Superior temporal gyrus (tissue), 1 donor: Measurements from ENCODE around the gene PFDN1.

Experiments used
- DNase-seq: peaks from one replicate; pipeline ENCODE4 v3.0.0-alpha.2; 2016; ENCODE audit errors: extremely low spot score

The PFDN1 gene

GRCh38 chr5:140296289-140296688 is 6.6 kb downstream of the PFDN1 start:
- no peak for DNase-seq

- DNase-seq: peak; percentile 66
Measured at GRCh38 chr5:140295414-140295813, 7.5 kb downstream of the PFDN1 start.

- no peak for DNase-seq
Measured at GRCh38 chr5:140294753-140295152, 8.1 kb downstream of the PFDN1 start.

GRCh38 chr5:140293849-140294100 is 9.1 kb downstream of the PFDN1 start:
- DNase-seq: no peak

- peak; percentile 49 for DNase-seq
Measured at GRCh38 chr5:140293091-140293848, 9.6 kb downstream of the PFDN1 start.

- no peak for DNase-seq
Measured at GRCh38 chr5:140292212-140293036, 10.5 kb downstream of the PFDN1 start.

- DNase-seq: no peak
Measured at GRCh38 chr5:140287801-140288521, 14.9 kb downstream of the PFDN1 start.

GRCh38 chr5:140286424-140286823 is 16.5 kb downstream of the PFDN1 start:
- DNase-seq: no peak

- no peak for DNase-seq
Measured at GRCh38 chr5:140284013-140284412, 18.9 kb downstream of the PFDN1 start.

GRCh38 chr5:140282266-140282665 is 20.6 kb downstream of the PFDN1 start:
- no peak for DNase-seq

- no peak for DNase-seq
Measured at GRCh38 chr5:140275837-140276236, 27.1 kb downstream of the PFDN1 start.

- DNase-seq: no peak
Measured at GRCh38 chr5:140273401-140273877, 29.5 kb downstream of the PFDN1 start.

GRCh38 chr5:140270008-140270407 is 32.9 kb downstream of the PFDN1 start:
- DNase-seq: no peak

- DNase-seq: no peak
Measured at GRCh38 chr5:140267559-140268018, 35.3 kb downstream of the PFDN1 start.

- DNase-seq: no peak
Measured at GRCh38 chr5:140267201-140267540, 35.7 kb downstream of the PFDN1 start.

GRCh38 chr5:140266471-140267200 is 36.3 kb downstream of the PFDN1 start:
- no peak for DNase-seq

GRCh38 chr5:140265845-140266244 is 37.1 kb downstream of the PFDN1 start:
- no peak for DNase-seq

- no peak for DNase-seq
Measured at GRCh38 chr5:140262839-140263238, 40.1 kb downstream of the PFDN1 start.

- no peak for DNase-seq
Measured at GRCh38 chr5:140262221-140262620, 40.7 kb downstream of the PFDN1 start.

- peak; percentile 81 for DNase-seq
Measured at GRCh38 chr5:140261403-140262171, 41.3 kb downstream of the PFDN1 start.

GRCh38 chr5:140260089-140260656 is 42.7 kb downstream of the PFDN1 start:
- no peak for DNase-seq
